ENCODE results near the gene AMZ2. TPM values are rescaled to one million over a fixed set of nuclear protein-coding genes. Genes with fewer than 3 reads are reported as not detected.

Gene AMZ2
- total and polyA plus RNA-seq, 2 experiments from 2014 or later: 54.2 to 71.5 TPM

DNA sequence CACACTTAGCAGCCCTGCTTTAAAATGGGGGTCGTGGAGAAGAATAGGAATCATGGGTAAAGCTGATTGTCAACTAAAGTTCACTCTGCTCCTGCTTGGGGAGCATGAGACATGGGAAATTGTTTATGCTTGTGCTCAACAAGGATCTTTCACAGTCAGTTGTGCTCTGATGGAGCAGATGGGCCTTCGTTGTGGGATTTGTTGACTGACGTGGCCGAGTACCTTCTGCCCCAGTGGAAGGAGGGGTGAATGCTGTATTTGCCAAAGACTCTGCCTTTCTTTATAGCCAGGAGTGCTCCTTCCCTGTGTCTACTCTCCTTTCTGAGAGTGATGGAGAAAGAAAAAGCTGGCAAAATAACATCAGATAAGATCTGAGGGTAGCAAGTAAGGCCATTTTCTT lies 54.8 kb downstream of the AMZ2 start:
- Mint-ChIP-seq H3K4me3 (no peak overlapping the region), H3K27ac (no peak overlapping the region), H3K9me3 (no peaks in the 10 kb centered on the region; the same call in 2 of the 3 replicates), H3K4me1 (peaks cover 18% of the 10 kb centered on the region), H3K27me3 (ENCODE audit: insufficient read depth, low read depth, poor library complexity) (peaks cover 11% of the 10 kb centered on the region), H3K36me3 (ENCODE audit: low read depth) (peaks cover 9% of the 10 kb centered on the region)
- Histone ChIP-seq H3K4me3 (no peak overlapping the region), H3K27ac (ENCODE audit: low read depth) (no peak overlapping the region), H3K36me3 (ENCODE audit: insufficient read depth) (no peaks in the 10 kb centered on the region), H3K79me2 (replicated peaks; ENCODE audit: insufficient read depth) (no peaks in the 10 kb centered on the region), H3K4me1 (ENCODE audit: insufficient read depth) (no peaks in the 10 kb centered on the region; the same call in 1 of the 2 replicates), H4K20me1 (replicated peaks; ENCODE audit: insufficient read depth) (no peaks in the 10 kb centered on the region), H3K9me2 (ENCODE audit: insufficient read depth) (no peaks in the 10 kb centered on the region), H3K27me3 (ENCODE audit: insufficient read depth) (no peaks in the 10 kb centered on the region), H3F3A (replicated peaks; ENCODE audit: low read depth) (0 out of 2 replicates have a peak, but pooled peaks cover 3% of the 10 kb centered on the region), H2AFZ (no peak overlapping the region), H3K4me2 (no peak overlapping the region)
- DNase-seq (ENCODE audit: low spot score) (no peak), ATAC-seq (no peak)
- TF ChIP-seq NANOG (IDR thresholded peaks at IDR 0.05; ENCODE audit: borderline replicate concordance) (no peak), EZH2phosphoT487 (IDR thresholded peaks at IDR 0.05; ENCODE audit: unreplicated experiment) (no peak), ZNF462 (CRISPR knock-in tag; IDR thresholded peaks at IDR 0.05) (no peak), JUNB (IDR thresholded peaks at IDR 0.05; ENCODE audit: unreplicated experiment) (no peak)

- H3K79me2 ChIP-seq (replicated peaks; ENCODE audit: insufficient read depth): no peaks in the 10 kb centered on the region
- no peaks in the 10 kb centered on the region for H3K27me3 ChIP-seq (ENCODE audit: insufficient read depth)
- no peak for ATAC-seq
- Mint-ChIP-seq H3K27me3 (ENCODE audit: insufficient read depth, low read depth, poor library complexity) (peaks cover 11% of the 10 kb centered on the region), H3K9me3 (no peaks in the 10 kb centered on the region; the same call in 1 of the 3 replicates), H3K4me3 (no peak overlapping the region), H3K36me3 (ENCODE audit: low read depth) (peaks cover 17% of the 10 kb centered on the region), H3K4me1 (peaks cover 18% of the 10 kb centered on the region), H3K27ac (no peak overlapping the region)
- H3F3A ChIP-seq (replicated peaks; ENCODE audit: low read depth): 0 out of 2 replicates have a peak, but pooled peaks cover 3% of the 10 kb centered on the region
- no peak overlapping the region for H3K27ac ChIP-seq (ENCODE audit: low read depth)
- no peak overlapping the region for H3K4me3 ChIP-seq
- H4K20me1 ChIP-seq (replicated peaks; ENCODE audit: insufficient read depth): no peaks in the 10 kb centered on the region
- H3K9me2 ChIP-seq (ENCODE audit: insufficient read depth): no peaks in the 10 kb centered on the region
- DNase-seq (ENCODE audit: low spot score): no peak
- H3K36me3 ChIP-seq (ENCODE audit: insufficient read depth): no peaks in the 10 kb centered on the region
- H3K4me1 ChIP-seq (ENCODE audit: insufficient read depth): no peaks in the 10 kb centered on the region; the same call in 1 of the 2 replicates
- no peak overlapping the region for H2AFZ ChIP-seq
- H3K4me2 ChIP-seq: no peak overlapping the region
- TF ChIP-seq EZH2phosphoT487 (IDR thresholded peaks at IDR 0.05; ENCODE audit: unreplicated experiment): no peak
- TF ChIP-seq, protein P1, sequence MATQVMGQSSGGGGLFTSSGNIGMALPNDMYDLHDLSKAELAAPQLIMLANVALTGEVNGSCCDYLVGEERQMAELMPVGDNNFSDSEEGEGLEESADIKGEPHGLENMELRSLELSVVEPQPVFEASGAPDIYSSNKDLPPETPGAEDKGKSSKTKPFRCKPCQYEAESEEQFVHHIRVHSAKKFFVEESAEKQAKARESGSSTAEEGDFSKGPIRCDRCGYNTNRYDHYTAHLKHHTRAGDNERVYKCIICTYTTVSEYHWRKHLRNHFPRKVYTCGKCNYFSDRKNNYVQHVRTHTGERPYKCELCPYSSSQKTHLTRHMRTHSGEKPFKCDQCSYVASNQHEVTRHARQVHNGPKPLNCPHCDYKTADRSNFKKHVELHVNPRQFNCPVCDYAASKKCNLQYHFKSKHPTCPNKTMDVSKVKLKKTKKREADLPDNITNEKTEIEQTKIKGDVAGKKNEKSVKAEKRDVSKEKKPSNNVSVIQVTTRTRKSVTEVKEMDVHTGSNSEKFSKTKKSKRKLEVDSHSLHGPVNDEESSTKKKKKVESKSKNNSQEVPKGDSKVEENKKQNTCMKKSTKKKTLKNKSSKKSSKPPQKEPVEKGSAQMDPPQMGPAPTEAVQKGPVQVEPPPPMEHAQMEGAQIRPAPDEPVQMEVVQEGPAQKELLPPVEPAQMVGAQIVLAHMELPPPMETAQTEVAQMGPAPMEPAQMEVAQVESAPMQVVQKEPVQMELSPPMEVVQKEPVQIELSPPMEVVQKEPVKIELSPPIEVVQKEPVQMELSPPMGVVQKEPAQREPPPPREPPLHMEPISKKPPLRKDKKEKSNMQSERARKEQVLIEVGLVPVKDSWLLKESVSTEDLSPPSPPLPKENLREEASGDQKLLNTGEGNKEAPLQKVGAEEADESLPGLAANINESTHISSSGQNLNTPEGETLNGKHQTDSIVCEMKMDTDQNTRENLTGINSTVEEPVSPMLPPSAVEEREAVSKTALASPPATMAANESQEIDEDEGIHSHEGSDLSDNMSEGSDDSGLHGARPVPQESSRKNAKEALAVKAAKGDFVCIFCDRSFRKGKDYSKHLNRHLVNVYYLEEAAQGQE (IDR thresholded peaks at IDR 0.05; ENCODE audit: unreplicated experiment): no peak
These were observed 56.9 kb downstream of the AMZ2 start for GRCh38 chr17:68304706-68305105.

Measured in GM23338 (cell line).